SK-N-MC (cell line): Measurements from ENCODE around the gene RPLP2.

Experiments used
- EZH2 ChIP-seq: fragments of 200-600 bp; sonication (generic); IDR thresholded peaks from one replicate; pipeline ENCODE4 v1.6.1; 2017; ENCODE audit warnings: antibody characterized with exemption
- FOXP2 ChIP-seq: optimal IDR thresholded peaks from 2 replicates; pipeline ENCODE3; 2011; ENCODE audit warnings: mild to moderate bottlenecking, moderate library complexity; ENCODE audit not compliant: insufficient read depth; ENCODE audit errors: extremely low read length, control extremely low read depth
- POLR2AphosphoS5 ChIP-seq: IDR thresholded peaks from 2 replicates; pipeline ENCODE4 v1.6.1; 2012; ENCODE audit warnings: mild to moderate bottlenecking, low read depth, low read length, borderline replicate concordance

DNA sequence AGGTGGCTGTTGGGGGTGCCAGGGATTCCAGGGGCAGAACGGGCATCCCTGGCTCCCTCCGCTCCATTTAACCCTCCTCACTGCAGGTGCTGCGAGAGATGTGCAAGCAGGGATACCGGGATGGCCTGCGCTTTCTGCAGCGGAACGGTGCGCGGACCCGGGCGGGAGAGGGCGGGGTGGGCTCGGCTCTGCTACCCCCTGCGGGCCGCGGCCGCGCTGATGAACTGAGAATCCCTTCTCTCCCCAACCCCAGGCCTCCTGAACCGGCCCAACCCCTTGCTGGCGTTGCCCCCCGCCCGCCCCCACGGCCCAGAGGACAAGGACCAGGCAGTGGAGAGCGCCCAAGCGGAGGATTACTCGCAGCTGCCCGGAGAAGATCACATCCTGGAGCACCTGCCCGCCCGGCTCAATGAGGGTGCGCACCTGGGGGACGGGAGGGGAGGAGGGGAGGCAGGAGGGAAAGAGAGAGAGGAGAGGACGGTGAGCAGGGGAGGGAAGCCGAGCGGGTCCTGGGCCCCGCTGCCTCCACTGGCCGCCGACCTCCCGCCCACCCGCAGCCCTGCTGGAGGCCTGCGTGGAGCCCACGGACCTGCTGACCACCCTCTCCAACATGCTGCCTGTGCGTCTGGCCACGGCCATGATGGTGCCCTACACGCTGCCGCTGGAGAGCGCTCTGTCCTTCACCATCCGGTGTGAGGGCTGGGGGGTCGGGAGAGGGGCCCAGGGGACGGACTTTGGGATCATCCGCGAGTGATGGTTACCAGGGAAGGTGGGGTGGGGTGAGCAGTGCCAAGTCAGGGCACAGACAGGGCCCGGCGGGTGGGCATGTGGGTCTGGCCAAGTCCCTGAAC is 13.9 kb downstream of the RPLP2 start:
- TF ChIP-seq POLR2AphosphoS5 (no peak), EZH2 (no peak), FOXP2 (no peak)
